Uterus (tissue), 4 donors: ENCODE measurements around the gene KCNN3. TPM values are rescaled to one million over a fixed set of nuclear protein-coding genes. Genes with fewer than 3 reads are reported as not detected.

Source experiments
- DNase-seq, 2 donors: peaks; one replicate each; pipeline ENCODE4 v3.0.0-alpha.2; 2019 to 2020
- H3K27ac ChIP-seq, 2 donors: fragments of 200-600 bp; sonication (generic); 1 replicate in 1 of 2; 2 replicates in 1 of 2; pipeline ENCODE4 v1.5.1; 2016 to 2018
- H3K27me3 ChIP-seq, 2 donors: fragments of 200-600 bp; sonication (generic); one replicate each; pipeline ENCODE4 v1.5.1; 2018 to 2019; ENCODE audit warnings: control low read depth in 1 of 2
- H3K36me3 ChIP-seq, 2 donors: fragments of 200-600 bp; sonication (generic); one replicate each; pipeline ENCODE4 v1.5.1; 2019; ENCODE audit warnings: control low read depth in 1 of 2
- H3K4me1 ChIP-seq, 2 donors: fragments of 200-600 bp; sonication (generic); one replicate each; pipeline ENCODE4 v1.5.1; 2018 to 2019; ENCODE audit warnings: control low read depth in 1 of 2
- H3K4me3 ChIP-seq, 2 donors: fragments of 200-600 bp; sonication (generic); 1 replicate in 1 of 2; 2 replicates in 1 of 2; pipeline ENCODE4 v1.5.1; 2018 to 2019; ENCODE audit warnings: mild to moderate bottlenecking in 1 of 2
- H3K9me3 ChIP-seq, 2 donors: fragments of 200-600 bp; sonication (generic); one replicate each; pipeline ENCODE4 v1.5.1; 2019; ENCODE audit warnings: control low read depth in 1 of 2
- CTCF ChIP-seq, 4 experiments: fragments of 200-600 bp in 2 of 4; fragments of 450-650 bp in 2 of 4; sonication (generic) in 2 of 4; IDR thresholded peaks; one replicate each; pipeline ENCODE4 v1.5.1; 2016 to 2019; ENCODE audit warnings: antibody characterized with exemption in 4 of 4, mild to moderate bottlenecking in 2 of 4, moderate library complexity in 1 of 4
- POLR2A ChIP-seq, 2 donors: fragments of 450-650 bp; IDR thresholded peaks; one replicate each; pipeline ENCODE4 v1.6.1; 2016; ENCODE audit warnings: antibody characterized with exemption in 2 of 2, mild to moderate bottlenecking in 1 of 2, moderate library complexity in 1 of 2
- intact Hi-C: fragments of 100-400 bp; cut with DNase I; formaldehyde crosslinking; loops from one replicate; pipeline ENCODE4 v1.15.1; 2023; ENCODE audit warnings: low total_unique reads
- total RNA-seq, 4 donors: library from RNA; depleted of rRNA in 3 of 4; stranded (reverse); fragments of >200 nt in 3 of 4; gene quantifications; one replicate each; pipeline versions ENCODE4 v1.1.0 to v1.2.4, GENCODE V29; 2014 to 2023
- donor health status: DM: yes; HTN: yes; CAD: no.

KCNN3 gene
- total RNA-seq, 4 donors from 2014 or later = 7.1 to 35.5 (median 12.1) TPM

- no peak for TF ChIP-seq CTCF (IDR thresholded peaks at IDR 0.05)
- no peak for TF ChIP-seq POLR2A (IDR thresholded peaks at IDR 0.05)
- Histone ChIP-seq H3K27ac (no peak overlapping the region), H3K4me3 (no peak overlapping the region), H3K36me3 (no peaks in the 10 kb centered on the region), H3K9me3 (no peaks in the 10 kb centered on the region), H3K4me1 (no peaks in the 10 kb centered on the region), H3K27me3 (no peaks in the 10 kb centered on the region)
- intact Hi-C loops = no loop called here
- DNase-seq = no peak
Observed at GRCh38 chr1:154777154-154777553, 92.9 kb downstream of the KCNN3 start.

- no peaks in the 10 kb centered on the region for H3K36me3 ChIP-seq
- DNase-seq = peak in 1 of 2 donors; percentile 12
- intact Hi-C loops = no loop called here
- TF ChIP-seq CTCF (IDR thresholded peaks at IDR 0.05) = no peak
- TF ChIP-seq POLR2A (IDR thresholded peaks at IDR 0.05) = no peak
- no peak overlapping the region for H3K27ac ChIP-seq
- H3K9me3 ChIP-seq = no peaks in the 10 kb centered on the region
- no peaks in the 10 kb centered on the region for H3K27me3 ChIP-seq
- no peak overlapping the region for H3K4me3 ChIP-seq
- H3K4me1 ChIP-seq = no peaks in the 10 kb centered on the region
Observed at GRCh38 chr1:154775621-154776605, 94.2 kb downstream of the KCNN3 start.

GRCh38 chr1:154774175-154774855 is 95.8 kb downstream of the KCNN3 start:
- no peaks in the 10 kb centered on the region for H3K9me3 ChIP-seq
- TF ChIP-seq POLR2A (IDR thresholded peaks at IDR 0.05) (no peak), CTCF (IDR thresholded peaks at IDR 0.05) (no peak)
- H3K27ac ChIP-seq = no peak overlapping the region
- no peaks in the 10 kb centered on the region for H3K27me3 ChIP-seq
- no peaks in the 10 kb centered on the region for H3K36me3 ChIP-seq
- peak in 1 of 2 donors; percentile 5 for DNase-seq
- H3K4me3 ChIP-seq = no peak overlapping the region
- H3K4me1 ChIP-seq = no peaks in the 10 kb centered on the region
- intact Hi-C loops = no loop called here

GRCh38 chr1:154773551-154773950 is 96.5 kb downstream of the KCNN3 start:
- intact Hi-C loops = no loop called here
- no peaks in the 10 kb centered on the region for H3K27me3 ChIP-seq
- TF ChIP-seq CTCF (IDR thresholded peaks at IDR 0.05) (no peak), POLR2A (IDR thresholded peaks at IDR 0.05) (no peak)
- H3K9me3 ChIP-seq = no peaks in the 10 kb centered on the region
- DNase-seq = peak in 1 of 2 donors; percentile 14
- no peak overlapping the region for H3K27ac ChIP-seq
- H3K36me3 ChIP-seq = no peaks in the 10 kb centered on the region
- no peaks in the 10 kb centered on the region for H3K4me1 ChIP-seq
- H3K4me3 ChIP-seq = no peak overlapping the region
